GM21737 (cell line): ENCODE results near the gene TGFB3.

Experiments used
- ATAC-seq: cut with Tn5 transposase; IDR thresholded peaks from one replicate; pipeline ENCODE4 v1.9.1; 2021; ENCODE audit warnings: mild to moderate bottlenecking, moderate library complexity; ENCODE audit not compliant: unreplicated experiment

TGFB3 gene

DNA sequence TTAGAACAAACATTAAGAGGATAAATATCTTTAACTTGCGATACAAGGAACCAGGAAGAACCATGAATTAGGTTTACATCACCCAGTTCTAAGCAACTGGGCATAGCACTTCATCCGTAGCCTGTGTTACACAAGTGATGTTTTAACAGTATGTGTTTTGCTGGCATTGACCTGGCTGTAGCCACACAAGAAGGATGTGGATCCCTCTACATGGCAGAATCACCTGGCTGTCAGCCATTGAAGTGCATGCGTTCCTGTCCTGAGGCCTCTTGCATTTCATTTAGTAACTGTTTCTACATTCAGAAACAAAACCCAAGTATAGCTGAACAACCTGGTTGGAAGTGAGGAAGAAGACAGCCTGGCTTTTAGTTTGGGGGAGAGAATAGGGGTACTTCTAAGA is 72.2 kb downstream of the TGFB3 start:
- no peak for ATAC-seq
